ENCODE data around the gene WWOX. TPM values are rescaled to one million over a fixed set of nuclear protein-coding genes. Genes with fewer than 3 reads are reported as not detected.

Gene WWOX
- total and polyA plus RNA-seq, 2 experiments from 2014 or later = 17.0 to 39.8 TPM

GRCh38 chr16:78592111-78592510 lies 492.7 kb downstream of the WWOX start:
- no peaks in the 10 kb centered on the region for H3K27me3 ChIP-seq
- H3K4me3 ChIP-seq = no peak overlapping the region
- WGBS (ENCODE audit: low lambda C conversion rate, missing lambda C conversion rate) = 85% methylated on average over 3 of the region's 3 CpGs
- H3K36me3 ChIP-seq (replicated peaks; ENCODE audit: insufficient read depth, low read depth) = no peaks in the 10 kb centered on the region
- H3K9me3 ChIP-seq (ENCODE audit: low read depth) = no peaks in the 10 kb centered on the region
- peaks cover 13% of the 10 kb centered on the region for H3K4me1 ChIP-seq (ENCODE audit: insufficient read depth)
- H3K9me2 ChIP-seq (replicated peaks; ENCODE audit: insufficient read depth) = no peaks in the 10 kb centered on the region
- no peak for DNase-seq (ENCODE audit: low spot score)
- H4K20me1 ChIP-seq (ENCODE audit: insufficient read depth, poor library complexity, severe bottlenecking) = no peaks in the 10 kb centered on the region
- H2AFZ ChIP-seq = no peak overlapping the region
- no peak for TF ChIP-seq EZH2 (IDR thresholded peaks at IDR 0.05; ENCODE audit: borderline replicate concordance)
- no peak for TF ChIP-seq CTCF (IDR thresholded peaks at IDR 0.05; ENCODE audit: poor library complexity)
- TF ChIP-seq EZH2phosphoT487 (IDR thresholded peaks at IDR 0.05; ENCODE audit: low read depth, severe bottlenecking, unreplicated experiment) = no peak
- H3K27ac ChIP-seq = no peak overlapping the region
- no peaks in the 10 kb centered on the region for H3K79me2 ChIP-seq
- H3K4me2 ChIP-seq = no peak overlapping the region

- WGBS (ENCODE audit: low lambda C conversion rate, missing lambda C conversion rate) = 60% methylated on average over 3 of the region's 3 CpGs
- no peaks in the 10 kb centered on the region for H3K9me2 ChIP-seq (replicated peaks; ENCODE audit: insufficient read depth)
These were observed 493.9 kb downstream of the WWOX start for GRCh38 chr16:78593352-78593751.

GRCh38 chr16:78594191-78594590 lies 494.7 kb downstream of the WWOX start:
- H3K9me2 ChIP-seq (replicated peaks; ENCODE audit: insufficient read depth) = no peaks in the 10 kb centered on the region
- TF ChIP-seq CTCF (IDR thresholded peaks at IDR 0.05; ENCODE audit: poor library complexity) (no peak), EZH2 (IDR thresholded peaks at IDR 0.05; ENCODE audit: borderline replicate concordance) (no peak)
- H3K4me1 ChIP-seq (ENCODE audit: insufficient read depth) = peaks cover 13% of the 10 kb centered on the region
- DNase-seq (ENCODE audit: low spot score) = no peak
- no peaks in the 10 kb centered on the region for H3K9me3 ChIP-seq (ENCODE audit: low read depth)
- no peaks in the 10 kb centered on the region for H3K27me3 ChIP-seq
- no peak overlapping the region for H3K4me3 ChIP-seq
- H3K4me2 ChIP-seq = no peak overlapping the region
- H2AFZ ChIP-seq = no peak overlapping the region
- H3K36me3 ChIP-seq (replicated peaks; ENCODE audit: insufficient read depth, low read depth) = no peaks in the 10 kb centered on the region
- no peak overlapping the region for H3K27ac ChIP-seq
- H3K79me2 ChIP-seq = no peaks in the 10 kb centered on the region
- no peaks in the 10 kb centered on the region for H4K20me1 ChIP-seq (ENCODE audit: insufficient read depth, poor library complexity, severe bottlenecking)
- 81% methylated on average over 7 of the region's 7 CpGs for WGBS (ENCODE audit: low lambda C conversion rate, missing lambda C conversion rate)

More at GRCh38 chr16:78593352-78593751, 493.9 kb downstream of the WWOX start:
- no peaks in the 10 kb centered on the region for H3K79me2 ChIP-seq
- no peaks in the 10 kb centered on the region for H3K36me3 ChIP-seq (replicated peaks; ENCODE audit: insufficient read depth, low read depth)
- TF ChIP-seq CTCF (IDR thresholded peaks at IDR 0.05; ENCODE audit: poor library complexity) (no peak), EZH2phosphoT487 (IDR thresholded peaks at IDR 0.05; ENCODE audit: low read depth, severe bottlenecking, unreplicated experiment) (no peak), EZH2 (IDR thresholded peaks at IDR 0.05; ENCODE audit: borderline replicate concordance) (no peak)
- no peak for DNase-seq (ENCODE audit: low spot score)
- no peak overlapping the region for H3K27ac ChIP-seq
- H4K20me1 ChIP-seq (ENCODE audit: insufficient read depth, poor library complexity, severe bottlenecking) = no peaks in the 10 kb centered on the region
- no peaks in the 10 kb centered on the region for H3K27me3 ChIP-seq
- H3K4me3 ChIP-seq = no peak overlapping the region
- H3K4me1 ChIP-seq (ENCODE audit: insufficient read depth) = peaks cover 13% of the 10 kb centered on the region
- H3K9me3 ChIP-seq (ENCODE audit: low read depth) = no peaks in the 10 kb centered on the region
- no peak overlapping the region for H3K4me2 ChIP-seq
- H2AFZ ChIP-seq = no peak overlapping the region

Measured in hepatocyte (in vitro differentiated cells).